Dermis blood vessel endothelial cell (primary cell): ENCODE results near the gene SH3PXD2B. TPM values are rescaled to one million over a fixed set of nuclear protein-coding genes. Genes with fewer than 3 reads are reported as not detected.
"Not testable (repeated sequence)": the region's sequence is repeated elsewhere in the genome, so short reads cannot be mapped to it uniquely, and the experiment has no call there.

Experiments used
- DNase-seq: peaks from one replicate; pipeline ENCODE4 v3.0.0; 2010
- total RNA-seq: library from RNA; depleted of rRNA; stranded (reverse); fragments of >200 nt; gene quantifications from 2 replicates; pipeline ENCODE4 v1.2.3, GENCODE V29; 2014

Gene SH3PXD2B
- total RNA-seq, 1 donor from 2014 or later: 15.0 TPM

DNA sequence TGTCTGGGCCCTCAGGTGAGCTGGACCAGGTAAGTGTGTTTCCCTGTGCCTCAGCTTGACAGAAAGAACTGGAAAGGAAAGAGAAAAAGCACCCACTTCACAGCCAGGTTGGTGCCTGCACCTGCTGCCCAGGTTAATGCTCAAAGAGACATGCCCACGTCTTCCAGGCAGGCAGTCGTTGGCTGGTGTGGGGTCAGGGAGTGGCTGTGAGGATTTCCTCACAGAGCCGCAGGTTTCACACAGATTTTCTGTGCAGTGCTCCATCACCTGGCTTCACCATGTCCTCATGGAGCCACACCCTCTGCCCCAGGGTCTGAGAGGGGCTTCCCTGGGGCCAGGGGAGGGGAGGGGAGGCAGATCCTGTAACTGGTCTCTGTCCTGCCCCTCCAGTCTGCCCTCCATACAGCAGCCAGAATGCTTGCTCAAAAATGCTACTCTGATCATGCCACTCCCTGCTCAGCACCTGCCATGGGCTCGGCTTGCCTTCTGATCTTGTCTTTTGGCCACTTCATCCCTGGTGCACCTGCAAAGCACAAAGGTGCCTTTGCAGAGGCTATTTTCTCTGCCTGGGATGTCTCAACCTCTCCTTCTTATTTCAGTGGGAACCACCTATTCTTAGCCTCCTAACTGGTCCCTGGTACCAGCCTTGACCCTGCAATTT is 88.2 kb downstream of the SH3PXD2B start:
- DNase-seq: no peak

DNA sequence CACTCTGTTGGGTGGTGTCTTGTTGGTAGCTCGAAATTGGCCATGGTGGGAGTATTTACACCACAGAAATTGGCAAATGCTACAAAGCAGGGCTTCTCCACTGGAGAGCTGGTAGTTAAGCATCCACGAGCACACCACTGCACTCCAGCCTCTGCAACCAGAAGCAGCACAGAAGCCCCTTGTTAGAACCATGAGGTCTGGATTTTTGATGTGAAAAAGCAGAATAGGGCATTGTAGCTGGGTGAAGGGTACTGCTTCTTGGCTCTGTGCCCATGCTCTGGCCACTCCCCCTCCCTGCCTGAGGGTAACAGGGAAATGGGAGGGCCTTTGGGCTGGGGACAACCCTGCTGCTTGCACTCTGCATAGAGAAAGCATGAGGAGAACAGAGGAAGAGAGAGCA is 89.6 kb downstream of the SH3PXD2B start:
- DNase-seq: no peak

DNA sequence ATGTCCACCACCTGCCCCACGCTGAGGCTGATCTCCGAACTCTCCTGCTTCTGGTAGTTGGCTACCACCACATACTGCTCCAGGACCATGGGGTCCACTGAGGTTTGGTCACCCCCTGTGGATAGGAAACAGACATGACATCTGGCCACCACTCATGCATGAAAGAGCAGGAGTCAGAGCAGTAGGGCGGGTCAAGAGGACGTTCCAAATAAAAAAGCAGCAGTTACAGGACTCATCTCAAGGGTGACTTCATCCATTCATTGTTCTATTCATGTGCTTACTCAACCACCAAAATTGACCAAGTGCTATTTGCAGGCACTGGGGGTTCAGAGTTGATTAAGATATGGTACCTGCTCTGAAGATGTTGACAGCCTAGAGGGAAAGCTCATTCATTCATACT is 91.6 kb downstream of the SH3PXD2B start:
- DNase-seq: no peak

DNA sequence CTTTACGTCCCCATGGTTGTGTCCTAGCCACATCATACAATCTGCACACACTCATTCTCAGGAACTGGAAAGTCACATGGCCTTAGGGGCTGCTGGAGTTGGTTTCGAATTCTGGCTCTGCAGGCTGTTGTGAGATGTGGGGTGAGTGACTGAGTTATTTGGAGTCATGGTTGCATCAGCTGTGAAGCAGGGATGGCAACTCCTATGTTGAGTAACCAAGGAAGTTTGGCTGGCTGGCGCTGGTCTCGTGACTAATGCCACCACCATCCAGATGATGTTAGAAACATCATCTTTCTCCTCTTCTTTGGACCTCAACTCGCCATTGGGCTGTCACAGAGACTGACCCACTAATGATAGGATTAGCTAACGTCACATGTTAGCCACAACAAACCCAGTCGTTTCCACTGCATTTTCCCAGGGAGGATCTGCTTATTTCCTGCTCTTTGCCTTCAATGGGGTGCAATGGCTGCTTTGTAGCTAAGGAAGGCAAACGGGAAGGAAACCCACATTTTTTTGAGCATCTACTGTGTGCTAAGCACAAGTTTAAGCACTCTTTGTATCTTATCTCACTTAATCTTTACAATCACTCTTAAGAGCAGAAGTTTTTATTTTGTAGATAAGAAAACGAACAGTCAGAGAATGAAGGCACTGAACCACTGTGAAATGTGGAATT is 92.6 kb downstream of the SH3PXD2B start:
- peak; percentile 56 for DNase-seq

DNA sequence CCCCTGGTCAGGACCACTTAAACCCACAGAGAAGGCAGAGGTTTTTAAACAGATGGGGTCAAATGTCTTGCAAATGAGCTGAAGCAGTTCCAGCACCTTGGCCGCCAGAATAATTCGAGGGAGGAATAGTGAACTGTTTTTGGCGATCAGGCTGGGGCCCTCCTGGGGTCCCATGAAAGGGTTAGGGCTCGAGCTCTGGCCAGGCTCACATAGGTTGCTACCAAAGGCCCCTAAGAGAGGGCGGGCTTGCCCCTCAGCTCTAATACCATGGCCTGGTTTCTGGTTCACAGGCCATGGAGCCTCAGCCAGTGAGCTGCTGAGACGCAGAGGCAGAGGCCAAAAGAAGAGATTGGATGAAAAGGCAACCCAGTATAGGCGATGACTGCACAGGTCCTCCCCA is 96.0 kb downstream of the SH3PXD2B start:
- DNase-seq: no peak

DNA sequence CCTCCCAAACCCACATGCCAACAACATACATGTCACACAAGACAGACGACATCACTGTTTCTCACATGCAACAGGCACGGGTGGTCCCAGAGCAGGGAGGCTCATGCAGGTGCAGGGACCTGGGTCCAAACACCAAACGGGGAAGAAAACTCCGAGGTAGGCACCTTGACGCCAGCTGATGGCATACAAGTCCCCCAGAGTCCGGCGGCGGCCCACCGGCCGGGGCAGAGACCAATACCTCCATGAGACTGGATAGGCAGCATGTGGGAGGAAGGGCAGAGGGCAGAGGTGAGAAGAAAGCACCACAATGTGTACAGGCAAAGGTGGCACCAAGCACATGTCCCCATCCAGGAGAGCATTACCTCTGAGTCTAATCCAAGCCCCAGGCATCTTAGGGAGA is 97.8 kb downstream of the SH3PXD2B start:
- DNase-seq: no peak

DNA sequence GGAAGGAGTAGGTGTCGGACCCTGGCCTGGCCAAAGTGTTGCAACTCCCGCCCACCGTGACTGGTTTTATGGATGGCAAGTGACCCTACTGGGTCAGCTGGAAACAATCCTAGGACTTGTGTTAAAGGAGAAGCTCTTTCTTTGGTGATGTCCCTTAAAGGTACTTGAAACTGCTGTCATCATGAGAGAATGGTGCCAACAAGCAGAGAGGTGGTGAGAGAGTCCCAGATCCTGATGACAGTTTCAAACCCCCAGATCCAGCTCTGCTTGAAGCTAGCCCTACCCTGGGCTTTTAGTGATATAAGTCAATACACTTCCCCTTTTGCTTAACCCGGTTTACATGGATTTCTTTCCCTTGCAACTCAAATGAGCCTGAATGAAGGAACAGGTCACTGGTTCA is 98.3 kb downstream of the SH3PXD2B start:
- no peak for DNase-seq

DNA sequence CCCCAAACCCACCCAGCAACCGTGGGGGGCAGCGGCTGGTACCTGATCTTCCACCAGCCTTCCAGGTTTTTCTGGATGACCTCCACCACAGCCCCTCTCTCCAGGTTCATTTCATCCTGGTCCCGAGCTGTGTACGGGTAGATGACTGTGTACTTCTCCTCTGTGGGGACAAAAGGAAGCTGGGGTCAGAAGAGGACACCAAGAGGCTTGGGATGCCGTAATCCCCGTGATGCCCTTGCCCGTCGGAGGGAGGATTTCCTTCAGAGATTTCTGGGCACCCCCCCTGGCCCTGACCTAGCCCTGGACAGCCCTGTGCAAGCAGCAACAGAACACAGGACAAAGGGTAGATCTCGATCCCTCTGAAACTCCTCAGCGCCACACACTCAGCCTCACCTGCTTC is 100.5 kb downstream of the SH3PXD2B start:
- DNase-seq: no peak

DNA sequence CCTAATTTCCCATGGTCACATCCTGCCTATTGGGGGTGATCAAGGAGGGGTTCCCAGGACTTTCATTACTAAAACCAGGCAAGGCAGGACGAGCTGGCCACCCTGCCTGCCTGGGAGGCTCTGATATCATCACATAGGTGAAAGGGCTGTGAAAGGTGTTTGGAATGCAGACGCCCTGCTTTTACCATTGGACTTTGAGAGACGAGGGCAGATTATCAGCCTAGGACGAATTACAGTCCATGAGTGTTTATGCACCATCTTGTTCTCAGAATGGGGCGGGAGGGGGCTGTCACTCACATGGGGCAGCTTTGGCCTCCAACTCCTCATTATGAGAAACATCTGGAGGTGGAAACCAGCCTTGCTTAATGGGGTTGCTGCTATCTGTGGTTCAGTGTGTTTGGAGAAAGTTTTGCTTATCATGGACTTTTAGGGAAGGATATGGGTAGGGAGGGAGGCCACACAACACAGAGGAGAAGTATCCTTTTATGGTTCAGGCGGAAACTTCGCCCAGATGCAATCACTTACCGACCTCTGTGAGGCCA is 101.0 kb downstream of the SH3PXD2B start:
- no peak for DNase-seq

DNA sequence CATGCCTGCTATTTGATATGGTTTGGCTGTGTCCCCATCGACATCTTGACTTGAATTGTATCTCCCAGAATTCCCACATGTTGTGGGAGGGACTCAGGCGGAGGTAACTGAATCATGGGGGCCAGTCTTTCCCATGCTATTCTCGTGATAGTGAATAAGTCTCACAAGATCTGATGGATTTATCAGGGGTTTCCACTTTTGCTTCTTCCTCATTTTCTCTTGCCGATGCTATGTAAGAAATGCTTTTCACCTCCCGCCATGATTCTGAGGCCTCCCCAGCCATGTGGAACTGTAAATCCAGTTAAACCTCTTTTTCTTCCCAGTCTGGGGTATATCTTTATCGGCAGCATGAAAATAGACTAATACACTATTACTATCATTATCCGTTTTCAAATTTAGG is 101.8 kb downstream of the SH3PXD2B start:
- DNase-seq: not testable (repeated sequence)

DNA sequence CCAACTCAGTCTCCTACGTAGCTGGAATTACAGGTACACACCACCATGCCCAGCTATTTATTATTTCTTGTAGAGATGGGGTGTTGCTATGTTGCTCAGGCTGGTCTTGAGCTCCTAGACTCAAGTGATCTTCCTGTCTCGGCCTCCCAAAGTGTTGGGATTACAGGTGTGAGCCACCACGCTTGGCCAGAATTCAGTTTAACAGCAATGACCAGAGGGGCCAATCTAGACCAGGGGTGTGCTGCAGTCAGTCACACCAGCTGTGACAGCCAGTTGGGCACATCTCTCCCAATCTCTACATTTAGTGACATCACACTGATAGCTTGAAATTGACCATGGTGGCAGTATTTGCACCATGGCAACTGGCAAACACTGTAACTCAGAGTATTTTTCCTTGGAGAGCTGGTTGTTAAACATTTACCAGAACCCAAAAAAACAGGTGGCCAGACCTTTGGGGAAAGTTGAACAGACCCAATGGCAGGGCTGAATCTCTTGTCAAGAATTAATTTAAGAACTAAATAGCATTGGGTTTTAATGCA is 103.0 kb downstream of the SH3PXD2B start:
- DNase-seq: no peak

DNA sequence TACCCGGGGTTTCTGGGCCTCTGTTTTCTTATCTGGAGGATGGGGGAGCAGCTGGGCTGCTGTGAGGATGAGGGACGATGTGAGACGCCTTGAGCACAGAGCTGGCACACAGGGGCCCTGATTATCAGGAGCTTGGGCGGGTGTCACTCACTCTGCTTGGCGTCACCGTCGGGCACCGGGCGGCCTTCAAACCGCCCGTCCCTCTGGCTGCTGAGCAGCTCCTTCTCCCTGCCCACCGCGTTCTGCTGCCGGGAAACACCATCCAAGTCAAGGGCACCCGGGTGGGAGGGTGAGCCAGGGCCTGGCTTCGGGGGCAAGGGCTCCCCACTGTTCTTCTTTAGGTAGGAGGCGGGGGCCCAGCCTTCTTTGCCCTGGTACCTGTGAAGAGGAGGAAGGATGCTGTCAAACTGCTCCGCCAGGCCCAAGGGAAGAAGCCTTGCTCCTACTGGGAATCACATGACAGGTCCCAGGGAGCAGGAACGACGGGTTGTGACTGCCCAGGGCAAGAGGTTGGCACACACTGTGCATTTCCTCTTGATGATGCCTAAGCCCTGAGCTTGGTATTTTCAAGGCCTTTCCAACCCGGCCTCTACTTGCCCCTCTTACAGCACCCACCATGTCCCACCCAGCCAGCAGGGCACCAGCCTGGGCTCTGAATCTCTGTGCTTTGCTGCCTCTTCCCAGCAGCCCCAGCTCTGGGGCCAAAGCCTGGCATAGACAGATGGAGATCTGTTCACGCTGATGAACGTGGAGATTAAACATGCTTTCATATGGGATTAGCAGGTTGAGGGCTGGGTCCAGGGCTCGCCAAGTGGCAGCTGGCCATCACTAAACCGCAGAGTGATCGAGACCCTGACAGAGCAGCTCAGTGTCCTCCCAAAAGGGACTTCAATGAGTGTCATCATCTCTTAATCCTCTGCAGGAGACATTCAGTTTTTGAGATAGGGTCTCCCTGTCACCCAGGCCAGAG is 103.8 kb downstream of the SH3PXD2B start:
- no peak for DNase-seq

DNA sequence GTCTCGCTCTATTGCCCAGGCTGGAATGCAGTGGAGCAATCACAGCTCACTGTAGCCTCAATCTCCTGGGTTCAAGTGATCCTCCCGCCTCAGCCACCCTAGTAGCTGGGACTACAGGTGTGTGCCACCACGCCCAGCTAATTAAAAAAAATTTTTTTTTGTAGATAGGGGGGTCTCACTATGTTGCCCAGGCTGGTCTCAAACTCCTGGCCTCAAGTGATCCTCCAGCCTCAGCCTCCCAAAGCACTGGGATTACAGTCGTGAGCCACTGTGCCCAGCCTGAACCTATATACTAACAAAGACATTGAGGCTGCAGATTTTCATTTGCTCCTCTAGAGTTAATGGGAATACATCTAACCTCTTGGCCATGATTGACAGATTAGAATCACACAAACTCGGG is 105.6 kb downstream of the SH3PXD2B start:
- DNase-seq: not testable (repeated sequence)

DNA sequence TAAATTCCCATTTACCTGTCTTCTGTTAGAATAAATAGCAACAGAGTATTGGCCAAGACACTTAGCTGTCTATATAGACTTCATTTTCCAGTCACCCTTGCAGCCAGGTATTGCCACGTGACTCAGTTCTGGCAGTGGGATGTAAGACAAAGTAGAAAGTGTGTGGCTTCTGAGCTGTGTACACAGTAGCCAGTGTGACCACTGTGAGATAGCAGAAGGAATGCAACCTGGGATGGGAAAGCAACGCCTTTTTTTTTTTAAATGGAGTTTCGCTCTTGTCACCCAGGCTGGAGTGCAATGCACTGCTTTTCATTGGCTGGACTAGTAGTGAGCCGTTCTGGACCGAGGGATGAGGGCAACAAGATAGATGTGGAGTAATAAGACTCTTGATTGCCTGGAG is 106.2 kb downstream of the SH3PXD2B start:
- no peak for DNase-seq

DNA sequence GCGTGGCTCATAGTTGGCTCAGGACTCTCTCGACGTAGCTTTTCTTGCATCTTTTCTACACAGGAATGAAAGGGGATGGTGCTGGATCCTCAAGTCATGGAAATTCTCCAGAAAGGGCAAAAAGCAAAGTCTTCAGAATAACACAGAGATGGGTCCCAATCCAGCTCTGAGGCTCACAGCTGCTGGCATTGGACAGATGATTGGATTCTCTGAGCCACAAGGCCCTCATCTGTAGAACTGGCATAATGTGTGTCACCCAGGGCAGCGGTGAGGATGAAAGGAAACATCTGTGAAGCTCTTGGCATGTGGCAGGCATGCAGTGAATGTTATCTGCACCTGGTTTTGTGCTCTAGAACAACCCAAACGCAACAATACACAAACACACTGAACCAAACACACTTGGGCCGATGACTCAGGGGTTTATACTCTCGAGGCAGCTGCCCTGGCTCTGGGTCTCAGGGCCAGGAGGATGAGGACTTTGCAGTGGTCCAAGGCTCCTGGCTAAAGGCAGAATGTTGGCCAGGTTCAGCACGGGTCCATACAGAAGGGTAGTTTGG is 106.8 kb downstream of the SH3PXD2B start:
- peak; percentile 66 for DNase-seq

DNA sequence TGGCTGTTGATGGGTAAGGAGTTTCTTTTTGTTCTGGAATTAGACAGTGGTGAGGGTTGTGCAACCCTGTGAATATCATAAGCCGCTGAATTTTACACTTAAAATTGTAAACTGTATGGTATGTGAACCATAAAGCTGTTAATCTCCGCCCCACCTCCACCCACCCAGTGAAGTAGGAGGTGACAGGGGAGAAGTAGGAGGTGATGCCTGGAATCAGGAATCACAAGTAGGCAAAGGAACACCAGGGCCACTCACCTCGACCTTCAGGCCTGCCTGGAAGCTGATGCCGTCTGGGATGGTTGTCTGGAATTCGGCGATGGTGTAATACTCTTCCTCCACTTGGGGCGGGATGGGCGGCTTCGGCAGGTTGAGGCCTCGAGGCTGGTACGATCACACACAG is 108.4 kb downstream of the SH3PXD2B start:
- DNase-seq: no peak

DNA sequence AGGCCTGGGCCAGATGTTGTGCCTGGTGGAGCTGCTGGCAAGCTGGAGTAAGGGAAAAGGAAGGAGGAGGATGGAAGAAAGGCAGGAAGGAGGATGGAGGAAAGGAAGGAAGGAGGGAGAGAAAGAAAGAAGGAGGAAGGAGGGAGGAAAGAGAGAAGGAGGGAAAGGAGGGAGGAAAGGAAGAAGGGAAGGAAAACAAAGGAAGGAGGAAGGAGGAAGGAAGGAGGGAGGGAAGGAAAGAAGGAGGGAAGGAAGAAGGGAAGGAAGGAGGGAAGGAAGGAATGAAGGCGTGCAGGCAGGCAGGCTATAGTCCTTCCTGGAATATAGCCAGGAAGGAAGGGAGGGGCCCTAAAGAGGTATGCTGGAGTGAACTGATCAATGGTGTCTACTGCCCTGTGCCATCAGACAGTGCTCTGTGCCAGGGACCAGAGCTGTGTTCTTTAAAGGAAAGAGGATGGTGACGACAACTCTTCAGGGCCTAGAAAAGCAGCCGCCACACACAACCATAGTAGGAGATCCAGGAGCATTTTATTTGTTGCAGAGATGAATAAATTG is 109.4 kb downstream of the SH3PXD2B start:
- no peak for DNase-seq

DNA sequence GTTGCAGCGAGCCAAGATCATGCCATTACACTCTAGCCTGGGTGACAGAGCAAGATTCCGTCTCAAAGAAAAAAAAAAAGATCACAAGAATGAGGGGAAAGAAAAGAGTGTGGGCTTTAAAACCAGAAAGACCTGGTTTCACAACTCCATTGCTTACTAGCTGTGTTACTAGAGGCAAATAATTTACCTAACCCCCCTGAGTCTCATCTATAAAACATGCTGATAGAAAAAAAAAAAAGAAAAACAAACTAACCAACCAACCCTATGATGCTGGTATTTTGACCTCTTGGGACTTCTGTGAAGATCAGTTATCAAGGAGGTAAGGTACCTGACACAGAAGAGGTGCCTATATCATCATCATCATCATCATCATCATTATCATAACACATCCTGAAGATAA is 110.6 kb downstream of the SH3PXD2B start:
- DNase-seq: no peak

DNA sequence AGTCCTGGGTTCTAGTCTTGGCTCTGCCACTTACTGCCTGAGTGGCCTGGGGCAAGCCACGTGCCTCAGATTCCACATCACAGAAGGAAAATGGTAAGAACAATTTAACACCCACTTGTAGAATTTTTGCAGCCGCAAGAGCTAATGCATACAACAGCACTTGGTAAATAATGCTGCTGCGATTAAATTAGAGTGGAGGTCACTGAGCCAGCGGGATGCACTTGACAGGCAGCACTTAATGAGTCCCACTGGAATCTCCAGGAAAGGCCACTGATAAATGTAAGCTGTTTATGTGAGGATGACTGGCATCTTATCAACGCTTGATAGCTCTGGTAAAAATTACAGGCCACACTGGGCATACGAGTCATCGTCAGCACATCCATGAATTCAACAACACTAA is 111.4 kb downstream of the SH3PXD2B start:
- no peak for DNase-seq

DNA sequence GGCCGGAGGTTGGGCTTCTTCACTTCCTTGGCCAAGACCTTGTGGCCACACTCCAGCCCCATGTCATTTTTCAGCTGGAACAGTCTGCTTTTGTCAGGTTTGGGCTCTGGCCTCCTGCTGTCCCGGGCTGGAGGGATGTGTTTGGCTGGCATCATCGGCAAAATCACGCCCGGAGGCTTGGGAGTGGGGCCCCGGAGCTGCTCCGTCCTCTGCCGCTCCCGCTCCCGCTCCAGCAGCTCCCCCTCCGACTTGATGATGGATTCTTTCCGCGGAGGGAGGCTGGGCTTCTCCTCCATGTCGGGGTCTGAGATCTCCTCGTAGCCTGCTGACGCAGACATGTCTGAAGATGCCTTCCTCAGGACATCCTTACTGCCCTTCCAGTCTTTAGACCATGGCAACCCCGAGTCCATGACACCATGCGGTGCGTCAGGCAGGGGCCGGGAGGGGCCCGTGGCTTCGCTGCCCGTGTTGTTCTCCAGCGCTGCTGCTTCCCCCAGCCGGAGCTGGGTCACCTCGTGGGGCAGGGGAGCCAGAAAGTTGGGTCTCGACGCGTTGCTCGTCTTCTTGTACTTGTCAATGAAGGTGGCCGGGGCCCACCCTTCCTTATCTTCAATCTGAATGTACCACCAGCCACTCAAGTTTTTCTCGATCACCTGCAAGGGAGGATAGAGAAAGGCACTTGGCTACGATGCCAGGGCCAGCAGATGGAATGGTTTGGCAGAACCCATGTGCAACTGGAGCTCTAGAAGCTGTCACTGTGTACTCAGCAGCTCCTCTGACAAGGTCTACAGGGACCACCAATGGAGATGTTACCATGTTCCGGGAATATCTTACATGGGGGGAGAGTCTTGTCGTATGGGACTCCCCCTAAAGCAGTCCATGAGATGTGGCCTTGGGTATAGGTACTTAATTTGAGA is 114.8 kb downstream of the SH3PXD2B start:
- DNase-seq: no peak

DNA sequence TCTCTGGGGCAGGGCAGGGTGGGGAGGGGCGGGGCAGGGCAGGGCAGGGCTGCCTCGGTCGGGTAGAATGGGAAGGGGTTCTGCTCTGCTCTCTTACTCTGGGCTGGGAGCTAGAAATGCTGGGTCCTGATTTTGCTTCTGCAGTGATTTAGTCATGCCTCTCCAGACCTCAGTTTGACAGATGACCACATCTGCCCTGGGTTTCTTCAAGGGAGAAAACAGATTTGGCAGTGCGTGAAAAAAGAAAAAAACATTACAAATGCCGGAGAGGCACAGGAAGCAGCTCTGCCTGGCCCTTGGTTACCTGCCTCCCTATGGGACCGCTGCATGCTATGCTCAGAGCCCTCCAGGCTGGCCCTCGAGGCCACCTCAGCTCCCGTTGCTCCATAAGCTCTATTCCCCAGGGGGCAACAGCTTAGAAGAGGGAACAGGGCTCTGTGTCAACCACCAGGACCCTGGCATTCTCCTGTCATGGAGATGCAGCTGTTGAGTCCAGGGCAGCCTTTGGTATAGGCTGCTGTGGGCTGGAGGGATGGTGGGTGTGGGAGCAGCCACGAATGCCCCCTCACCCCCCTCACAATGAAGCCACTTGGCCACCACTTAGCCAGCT is 117.5 kb downstream of the SH3PXD2B start:
- DNase-seq: no peak
